HG03060 (cell line): ENCODE measurements around the gene SDK1.
"Not testable (repeated sequence)": the region's sequence is repeated elsewhere in the genome, so short reads cannot be mapped to it uniquely, and the experiment has no call there.

ENCODE experiments used
- ATAC-seq: cut with Tn5 transposase; IDR thresholded peaks from one replicate; pipeline ENCODE4 v1.9.1; 2021; ENCODE audit warnings: low read depth, moderate number of reproducible peaks; ENCODE audit not compliant: unreplicated experiment

SDK1 gene

DNA sequence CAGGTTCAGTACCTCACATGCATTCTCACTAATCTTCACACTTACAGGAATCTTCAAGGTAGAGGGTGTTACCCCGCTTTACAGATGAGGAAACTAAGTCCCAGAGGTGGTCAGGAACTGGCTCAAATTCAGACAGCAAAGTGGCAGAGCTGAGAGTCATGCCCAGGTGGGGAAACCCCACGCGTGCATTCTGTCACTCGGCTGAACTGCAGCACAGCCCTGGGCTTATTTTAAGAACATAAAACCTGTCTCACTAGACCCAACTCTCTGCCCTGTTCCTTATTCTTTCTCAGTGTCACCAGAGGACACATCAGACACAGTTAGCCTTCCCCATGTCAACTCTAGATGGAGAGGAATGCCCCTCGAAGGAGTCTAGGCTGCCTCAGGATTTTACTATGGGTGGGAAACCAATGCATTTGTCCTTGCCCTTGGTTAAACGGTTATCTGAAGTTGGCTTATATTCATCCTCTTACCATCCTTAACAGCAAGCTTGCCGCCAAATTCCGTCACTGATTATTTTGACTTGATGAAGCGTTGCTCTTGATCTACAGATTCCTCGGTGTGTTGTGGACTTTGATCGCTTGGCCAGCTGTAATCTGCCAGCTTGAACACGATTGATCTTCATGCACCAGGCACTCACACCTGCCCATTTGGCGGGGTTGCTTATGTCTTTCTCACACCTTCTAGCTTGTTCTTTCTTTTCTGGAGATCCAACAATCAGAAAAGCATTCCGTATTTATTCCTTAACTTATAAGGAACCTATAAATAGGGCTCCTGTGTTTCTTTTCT lies 627.9 kb downstream of the SDK1 start:
- no peak for ATAC-seq

DNA sequence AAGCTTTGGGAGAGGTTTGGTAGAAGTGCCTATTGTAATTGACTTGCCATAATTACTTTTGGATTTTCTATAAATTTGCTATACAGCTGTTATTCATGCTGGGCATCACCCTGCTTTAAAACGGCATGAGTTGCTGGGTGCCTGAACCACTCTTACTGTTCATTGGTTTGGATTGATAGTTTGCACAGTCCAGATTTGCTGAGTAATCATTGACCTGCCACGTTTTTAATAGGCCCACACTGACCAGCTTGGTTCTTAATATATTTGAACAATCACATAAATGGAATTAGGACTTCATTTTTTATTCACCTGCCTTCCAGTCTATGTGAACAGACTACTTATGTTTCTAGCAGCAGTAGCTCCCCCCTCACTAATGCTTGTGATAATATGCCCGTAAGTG lies 630.8 kb downstream of the SDK1 start:
- no peak for ATAC-seq

DNA sequence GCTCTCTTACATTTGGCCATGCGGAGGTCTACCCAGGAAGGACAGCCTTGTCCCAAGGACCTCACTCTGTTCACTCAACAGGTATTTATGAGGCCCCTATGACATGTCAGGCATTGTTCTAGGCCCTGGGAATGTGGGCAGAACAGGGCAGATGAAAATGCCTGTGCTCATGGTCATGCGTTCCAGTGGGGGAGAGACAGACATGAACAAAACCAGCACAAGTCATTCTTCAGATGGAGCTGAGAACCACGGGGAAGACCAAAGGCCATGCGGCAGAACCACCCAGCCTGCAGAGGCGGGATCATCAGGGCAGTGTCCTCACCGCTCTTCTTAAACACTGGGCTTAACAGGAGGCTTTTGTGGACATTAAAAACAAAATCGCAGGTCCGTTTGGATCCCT lies 636.1 kb downstream of the SDK1 start:
- ATAC-seq, result no peak

DNA sequence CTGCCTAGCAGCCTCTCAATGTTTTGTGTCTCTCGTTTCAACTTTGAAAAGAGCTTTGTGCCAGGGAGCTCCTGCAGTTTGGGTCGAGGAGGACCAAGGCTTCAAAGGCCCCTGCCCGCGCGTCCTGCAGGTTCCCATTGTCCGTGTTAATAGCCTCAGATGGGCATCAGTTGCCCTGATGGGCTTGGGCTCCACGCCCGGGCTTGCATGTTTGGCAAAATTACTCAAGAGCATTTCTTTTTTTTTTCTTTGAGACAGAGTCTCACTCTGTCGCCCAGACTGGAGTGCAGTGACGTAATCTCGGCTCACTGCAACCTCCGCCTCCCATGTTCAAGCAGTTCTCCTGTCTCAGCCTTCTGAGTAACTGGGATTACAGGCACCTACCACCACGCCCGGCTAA lies 636.6 kb downstream of the SDK1 start:
- ATAC-seq, result no peak

DNA sequence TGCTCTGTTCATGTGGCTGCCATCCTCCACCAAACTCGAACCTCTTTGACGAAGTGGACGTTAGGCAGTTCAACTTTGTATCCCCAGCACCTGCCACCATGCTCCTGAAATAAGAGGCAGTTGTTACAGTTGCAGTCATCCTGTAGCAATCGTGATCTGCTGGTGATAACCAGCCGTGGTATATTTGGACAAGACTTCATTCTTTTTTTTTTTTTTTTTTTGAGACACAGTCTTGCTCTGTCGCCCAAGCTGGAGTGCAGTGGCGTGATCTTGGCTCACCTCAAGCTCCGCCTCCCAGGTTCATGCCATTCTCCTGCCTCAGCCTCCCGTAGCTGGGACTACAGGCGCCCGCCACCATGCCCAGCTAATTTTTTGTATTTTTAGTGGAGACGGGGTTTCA lies 640.7 kb downstream of the SDK1 start:
- ATAC-seq, result not testable (repeated sequence)

DNA sequence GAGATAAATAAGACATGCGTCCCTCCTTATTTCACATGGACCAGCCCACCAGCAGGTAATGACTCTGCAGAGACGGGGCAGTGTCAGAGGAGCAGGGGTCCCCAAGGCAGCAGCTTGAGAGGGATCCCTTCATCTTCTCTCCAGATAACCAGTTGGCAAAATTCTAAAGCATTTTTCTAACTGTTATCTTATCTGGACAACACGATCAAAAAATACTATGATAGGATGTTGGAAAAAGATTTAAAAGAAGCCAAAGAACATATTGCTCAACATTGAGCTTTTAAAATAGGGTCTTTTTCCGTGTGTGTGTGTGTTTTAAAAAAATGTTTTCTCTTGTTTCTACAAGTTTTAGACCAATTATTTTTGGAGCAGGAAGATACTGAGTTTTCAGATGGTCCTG lies 641.2 kb downstream of the SDK1 start:
- no peak for ATAC-seq

DNA sequence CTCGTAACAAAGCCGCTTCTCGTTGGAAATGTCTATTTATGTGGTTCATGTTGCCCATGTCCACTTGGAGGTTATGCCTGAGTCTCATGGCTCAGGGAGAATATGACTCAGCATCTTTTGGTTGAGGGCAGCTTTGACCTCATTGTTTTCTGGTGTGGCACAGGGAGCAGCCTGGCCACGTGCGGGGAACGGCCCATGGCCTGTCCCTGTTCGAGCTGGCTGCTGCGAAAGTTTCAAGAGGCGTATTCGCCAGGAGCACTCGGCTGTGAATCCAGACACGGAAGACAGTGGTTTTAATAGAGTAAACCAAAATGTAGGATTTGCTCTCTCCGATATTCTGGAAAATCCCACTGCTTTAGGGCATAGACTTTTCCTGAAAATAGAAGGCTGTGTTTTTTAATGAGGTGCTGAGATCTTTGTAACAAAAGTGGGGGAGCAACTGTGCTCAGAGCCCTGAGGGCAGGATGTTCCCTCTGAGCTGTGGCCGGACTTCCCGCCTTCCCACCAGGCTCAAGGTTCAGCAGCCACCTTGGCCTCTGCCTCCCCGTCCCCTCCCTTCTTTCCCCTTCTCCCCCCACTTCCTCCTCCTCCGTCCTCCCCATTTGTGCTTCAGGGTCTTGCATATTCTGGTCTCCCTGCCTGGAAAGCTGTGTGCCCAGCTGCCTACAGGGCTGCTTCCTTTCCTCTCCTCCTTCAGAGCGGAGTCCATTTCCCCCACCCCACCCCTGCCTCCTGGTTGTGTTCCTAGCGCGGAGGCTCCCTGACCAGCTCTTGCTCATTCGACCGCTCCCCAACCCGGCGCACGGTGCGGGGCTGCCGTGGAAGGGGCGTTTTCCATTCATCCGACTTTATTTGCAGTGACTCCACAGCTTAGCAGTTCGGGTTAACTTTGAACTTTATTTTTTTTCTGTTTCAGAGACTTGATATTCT lies 642.0 kb downstream of the SDK1 start:
- ATAC-seq, result no peak

DNA sequence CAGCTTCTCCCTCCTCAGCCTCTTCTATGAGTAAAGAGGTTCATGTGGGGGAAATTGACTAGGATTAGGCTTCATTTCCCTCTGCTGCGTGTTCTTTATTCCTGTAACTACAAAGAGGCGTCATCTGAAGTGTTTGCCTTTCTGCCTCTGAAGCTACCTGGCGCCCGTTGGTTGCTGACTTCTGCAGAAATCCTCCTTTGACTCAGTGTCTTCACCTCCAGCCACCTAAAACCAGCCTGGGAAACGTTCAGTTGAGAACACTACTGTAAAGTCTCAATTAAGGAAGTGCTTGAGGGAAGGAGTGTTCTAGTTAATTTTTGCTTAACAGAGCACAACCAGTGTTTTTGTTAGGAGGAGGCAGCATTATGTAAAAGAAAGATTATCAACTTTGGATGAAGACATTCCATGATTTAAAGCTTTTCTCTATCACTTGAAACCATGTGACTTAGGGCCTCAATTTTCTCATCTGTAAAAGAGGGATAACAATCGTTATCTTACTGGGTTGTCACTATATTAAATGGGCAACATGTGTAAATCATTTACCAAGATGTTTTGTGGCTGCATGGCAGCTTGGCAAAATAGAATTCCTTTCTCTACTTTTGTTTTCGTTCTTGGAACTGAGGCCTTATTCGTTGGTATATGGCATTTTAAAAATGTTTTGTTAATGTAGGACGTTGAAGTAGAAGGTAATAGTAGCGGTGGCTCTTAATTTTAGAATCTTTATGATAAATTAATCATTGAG lies 642.9 kb downstream of the SDK1 start:
- no peak for ATAC-seq

DNA sequence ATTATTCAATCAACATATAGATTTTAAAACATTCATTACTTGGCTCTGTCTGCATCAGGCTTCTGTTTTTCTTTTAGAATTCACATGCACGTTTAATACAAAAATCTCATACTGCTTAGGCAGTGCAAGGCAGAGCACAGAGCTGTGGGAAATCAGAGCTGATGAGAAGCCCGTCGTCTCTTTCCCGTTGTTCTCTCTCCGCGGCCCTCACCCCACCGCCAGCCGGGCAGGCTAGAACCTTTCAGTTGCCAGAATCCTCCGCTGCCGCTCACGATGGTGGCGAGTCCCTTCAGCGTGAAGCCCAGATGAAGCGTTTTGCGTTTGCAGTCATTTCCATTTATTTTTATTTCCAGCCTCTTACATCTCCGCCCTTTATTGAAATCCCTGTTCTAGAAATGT lies 648.2 kb downstream of the SDK1 start:
- no peak for ATAC-seq

DNA sequence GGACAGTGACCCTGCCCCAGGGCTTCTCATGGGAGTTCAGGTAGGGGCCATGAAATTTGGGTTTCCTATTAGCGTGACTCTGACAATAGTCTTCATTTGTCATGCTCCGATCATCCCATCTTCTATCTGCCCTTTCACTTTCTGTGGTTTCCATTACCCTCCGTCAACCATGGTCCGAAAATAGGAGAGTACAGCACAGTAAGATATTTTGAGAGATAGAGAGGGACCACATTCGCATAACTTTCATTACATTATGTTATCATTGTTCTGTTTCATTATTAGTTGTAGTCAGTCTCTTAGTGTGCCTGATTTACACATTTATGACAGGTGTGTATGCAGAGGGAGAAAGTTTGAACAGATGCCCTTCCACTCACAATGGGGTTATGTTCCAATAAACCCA lies 649.2 kb downstream of the SDK1 start:
- peak; percentile 90 for ATAC-seq

DNA sequence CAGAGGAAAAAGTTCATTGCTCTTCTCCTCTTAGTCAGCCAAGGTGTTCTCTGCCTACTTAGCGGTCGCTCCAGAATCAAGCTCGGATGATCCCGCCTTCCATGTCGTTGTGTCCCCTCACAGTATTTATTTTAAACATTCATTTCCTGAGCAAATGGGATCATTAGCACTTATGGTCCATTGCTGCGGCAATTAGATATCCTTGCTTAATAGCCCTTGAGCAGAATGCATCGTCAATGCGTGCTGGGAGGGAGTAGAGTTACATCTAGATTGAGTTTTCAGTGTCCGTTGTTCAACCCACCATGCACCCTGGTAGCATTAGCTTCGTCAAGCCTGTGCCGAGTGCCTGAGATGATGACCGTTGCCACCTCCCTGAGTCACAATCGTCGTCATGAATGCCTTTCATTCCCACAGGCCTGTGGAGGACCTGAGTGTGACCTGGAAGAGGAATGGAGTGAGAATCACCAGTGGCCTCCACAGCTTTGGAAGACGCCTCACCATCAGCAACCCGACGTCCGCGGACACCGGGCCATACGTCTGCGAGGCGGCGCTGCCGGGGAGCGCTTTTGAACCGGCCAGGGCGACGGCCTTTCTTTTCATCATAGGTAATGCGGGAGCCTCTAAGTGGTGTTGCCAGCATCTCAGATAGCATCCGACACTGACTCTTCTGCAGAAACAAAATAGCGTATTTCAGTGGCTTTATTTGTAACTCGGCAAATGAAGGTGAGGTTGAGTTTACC lies 650.4 kb downstream of the SDK1 start:
- no peak for ATAC-seq

DNA sequence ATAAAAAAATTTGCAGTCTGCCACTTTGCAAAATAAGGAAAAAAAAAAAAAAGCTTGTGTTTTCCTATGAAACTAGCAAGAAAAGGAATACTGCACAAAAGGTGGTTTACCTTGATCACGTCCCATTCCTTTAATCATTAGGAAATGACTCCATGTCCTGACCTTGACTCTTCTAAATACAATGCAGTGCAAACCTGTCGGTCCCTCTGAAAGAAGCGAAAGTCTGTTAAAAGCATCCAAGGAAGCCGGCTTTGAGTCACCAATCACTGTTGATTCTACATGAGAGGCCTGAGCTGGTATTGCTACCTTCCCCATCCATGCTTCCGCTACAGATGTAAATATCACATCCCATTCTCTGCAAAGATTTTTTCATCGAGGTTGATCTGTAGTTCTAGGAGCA lies 652.1 kb downstream of the SDK1 start:
- ATAC-seq, result no peak

DNA sequence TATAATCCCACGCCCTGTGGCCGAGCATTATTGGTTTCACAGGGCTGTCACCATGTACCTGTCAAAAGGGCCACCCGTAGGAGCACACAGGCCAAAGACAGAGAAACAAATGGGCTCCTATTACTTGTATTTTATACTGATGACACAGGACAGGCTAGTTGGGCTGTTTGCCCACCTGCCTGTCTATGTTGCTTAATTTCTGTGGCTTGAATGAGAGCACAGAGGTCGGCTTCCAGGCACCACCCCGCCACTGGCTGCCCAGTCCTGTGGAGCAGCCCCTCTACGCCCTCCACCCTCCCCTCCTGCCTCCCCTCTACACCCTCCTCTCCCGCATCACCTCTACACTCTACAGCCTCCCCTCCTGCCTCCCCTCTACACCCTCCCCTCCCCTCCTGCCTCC lies 652.9 kb downstream of the SDK1 start:
- no peak for ATAC-seq

DNA sequence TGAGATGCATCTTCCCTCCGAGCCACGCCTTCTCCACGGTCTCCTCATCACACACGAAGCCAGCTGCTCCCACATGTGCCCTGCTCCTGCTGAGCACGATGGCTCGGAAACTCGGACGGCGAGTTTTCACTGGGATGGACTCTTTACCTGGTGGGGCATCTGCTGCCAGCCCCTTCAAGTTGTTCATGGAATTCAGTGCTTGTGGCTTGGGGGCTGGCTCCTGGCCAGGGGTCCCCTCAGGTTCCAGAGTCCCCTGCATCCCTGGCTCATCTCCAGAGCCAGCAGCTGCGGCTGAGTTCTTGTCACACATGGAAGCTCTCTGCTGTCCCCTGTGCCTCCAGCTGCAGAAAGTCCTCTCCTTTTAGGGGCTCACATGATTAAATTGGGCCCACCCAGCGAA lies 654.0 kb downstream of the SDK1 start:
- ATAC-seq, result no peak

DNA sequence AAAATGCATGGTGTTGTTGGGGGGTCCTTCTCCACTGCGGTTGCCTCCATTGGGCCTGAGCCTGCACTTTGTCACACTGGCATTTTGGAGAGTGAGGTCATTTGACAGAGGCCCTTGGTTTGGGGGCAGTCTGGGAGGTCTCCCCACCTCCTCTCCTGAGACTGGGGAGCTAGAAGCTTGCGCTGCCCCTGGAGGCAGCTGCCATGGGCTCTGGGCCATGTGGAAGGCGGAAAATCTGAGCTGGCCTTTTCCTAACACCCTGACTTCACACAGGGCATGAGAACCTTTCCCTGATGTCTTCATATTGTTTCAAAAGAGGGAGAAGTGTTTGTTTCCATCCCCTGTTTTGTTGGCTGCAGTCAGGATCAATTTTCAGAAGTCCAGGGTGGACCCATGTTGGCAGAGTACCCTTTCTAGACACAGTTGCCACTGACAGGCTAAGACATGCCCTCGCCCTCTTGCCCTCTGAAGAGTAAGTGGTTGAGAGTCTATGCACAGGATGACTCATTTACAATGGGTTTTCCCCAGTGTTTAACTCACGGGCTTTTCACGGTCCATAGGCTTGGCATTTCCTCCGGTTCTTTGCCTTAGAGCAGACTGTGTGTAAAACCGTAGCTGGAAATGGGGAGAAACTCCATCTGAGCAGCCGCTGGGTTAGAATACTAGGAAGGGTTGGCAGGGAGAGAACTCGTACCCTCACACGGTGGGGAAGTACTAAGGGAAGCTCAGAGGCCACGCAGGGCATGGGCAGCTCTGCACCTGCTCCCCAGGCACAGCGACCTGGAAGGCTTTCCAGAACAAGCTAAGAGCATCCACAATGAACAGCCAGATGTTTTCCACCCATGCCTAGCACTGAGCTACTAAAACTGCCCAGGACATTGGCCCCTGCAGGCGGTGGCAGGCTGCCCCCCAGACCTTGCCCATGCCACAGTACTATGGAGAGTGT lies 655.0 kb downstream of the SDK1 start:
- peak; percentile 80 for ATAC-seq

DNA sequence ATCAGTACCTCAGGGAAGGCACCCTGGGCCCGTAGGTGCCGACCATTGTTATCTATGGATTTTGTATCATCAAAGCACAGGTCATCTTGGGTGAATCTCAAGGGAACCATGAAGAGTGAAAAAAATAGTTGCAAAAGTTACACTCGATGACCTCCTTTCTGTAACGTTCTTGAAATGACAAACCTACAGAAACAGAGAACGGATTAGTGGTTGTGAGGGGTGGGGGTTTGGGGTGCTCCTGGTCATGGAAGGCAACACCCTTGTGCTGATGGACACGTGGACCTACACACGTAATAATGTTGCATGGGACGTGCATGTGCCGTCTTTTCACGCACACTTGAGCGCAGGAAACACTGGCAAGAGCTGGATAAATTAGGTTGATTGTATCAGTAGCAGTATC lies 655.9 kb downstream of the SDK1 start:
- peak; percentile 23 for ATAC-seq

DNA sequence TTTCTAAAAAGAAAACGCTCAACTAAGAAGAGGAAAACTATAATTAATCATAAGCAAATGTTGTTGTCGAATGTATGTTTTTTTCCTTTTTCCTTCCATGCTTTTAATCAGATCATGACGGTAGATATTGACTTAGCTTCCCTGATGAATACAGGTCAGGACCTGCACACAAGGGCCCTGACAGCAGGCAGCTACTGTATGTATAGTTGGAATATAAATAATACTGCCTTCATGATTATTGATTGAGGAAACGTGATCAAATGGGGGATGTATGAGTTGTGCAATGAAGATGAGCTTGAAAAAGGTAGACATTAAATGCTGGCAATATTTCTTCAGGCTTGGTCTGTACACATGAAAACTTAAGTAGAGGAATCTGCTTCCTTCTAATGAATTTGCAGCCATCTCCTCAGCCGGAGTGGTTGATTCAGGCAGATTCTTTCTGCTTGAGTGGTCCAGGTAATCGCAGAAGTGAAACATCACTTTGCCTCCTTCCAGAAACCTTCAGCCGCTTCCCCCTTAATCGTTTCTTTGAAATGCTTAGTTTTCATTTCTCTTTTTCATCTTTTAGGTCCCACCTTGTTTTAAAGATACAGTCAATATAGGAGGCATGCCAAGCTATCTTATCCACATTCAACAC lies 656.5 kb downstream of the SDK1 start:
- no peak for ATAC-seq

DNA sequence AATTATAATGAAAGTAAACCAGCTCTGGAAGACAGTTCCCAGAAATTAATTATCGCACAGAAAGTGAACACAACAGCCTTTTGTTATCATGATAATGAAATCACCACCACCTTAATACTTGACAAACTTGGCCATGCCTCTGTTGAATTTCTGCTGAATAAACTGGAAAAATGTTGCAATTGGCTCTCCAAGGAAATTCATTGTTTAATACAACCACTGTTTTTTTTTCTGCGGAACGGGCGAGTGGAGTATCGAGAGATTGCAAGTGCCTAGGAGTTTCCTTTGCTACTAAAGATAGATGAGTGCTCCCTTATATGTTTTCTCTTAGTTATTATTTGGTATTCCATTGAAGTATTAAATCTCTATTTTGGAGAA lies 657.0 kb downstream of the SDK1 start:
- ATAC-seq, result no peak

DNA sequence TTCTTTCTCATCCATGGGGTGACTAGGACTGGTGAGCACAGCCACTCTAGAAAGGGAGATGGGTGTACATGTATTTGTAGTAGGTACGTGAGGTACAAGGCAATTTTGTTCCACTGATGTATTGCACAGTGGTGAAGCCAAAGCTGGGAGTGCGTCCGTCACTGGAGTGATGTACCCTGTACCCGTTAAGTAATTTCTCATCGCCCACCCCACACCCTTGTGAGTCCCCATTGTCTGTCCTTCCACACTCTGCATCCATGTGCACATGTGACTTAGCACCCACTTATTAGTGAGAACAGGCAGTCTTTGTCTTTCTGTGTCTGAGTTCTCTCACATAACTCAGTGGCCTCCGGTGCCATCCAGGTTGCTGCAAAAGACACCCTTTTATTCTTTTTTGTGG lies 658.3 kb downstream of the SDK1 start:
- ATAC-seq, result no peak
